ENCODE data around the gene URB1.

Gene URB1

GRCh38 chr21:32350211-32350980 lies 42.4 kb downstream of the URB1 start:
- Histone ChIP-seq H2BK120ac (ENCODE audit: low read depth, low read length) (no peak overlapping the region), H3K27me3 (ENCODE audit: insufficient read depth, low read length, poor library complexity) (no peaks in the 10 kb centered on the region), H3K36me3 (ENCODE audit: control insufficient read depth, insufficient read depth, low read length) (peaks cover 34% of the 10 kb centered on the region), H3K4me2 (ENCODE audit: low read length) (no peak overlapping the region), H3K9ac (ENCODE audit: low read length) (no peak overlapping the region), H3K79me2 (ENCODE audit: control insufficient read depth, insufficient read depth, low read length) (no peaks in the 10 kb centered on the region), H2BK15ac (replicated peaks; ENCODE audit: low read depth) (no peak overlapping the region), H3K23ac (ENCODE audit: low read length) (no peak overlapping the region), H2BK5ac (ENCODE audit: low read length) (no peak overlapping the region), H3K4ac (ENCODE audit: low read depth, low read length) (no peak overlapping the region), H4K8ac (ENCODE audit: low read depth, low read length) (no peak overlapping the region), H3K79me1 (ENCODE audit: low read length) (no peaks in the 10 kb centered on the region), H3K4me3 (ENCODE audit: low read length) (no peak overlapping the region), H3K27ac (ENCODE audit: low read depth, low read length) (no peak overlapping the region), H4K5ac (ENCODE audit: low read length) (no peak overlapping the region), H2AK5ac (ENCODE audit: low read length) (no peak overlapping the region), H3K56ac (ENCODE audit: low read length) (no peak overlapping the region), H3K18ac (ENCODE audit: low read length) (no peak overlapping the region), H3K4me1 (ENCODE audit: control insufficient read depth, low read depth, low read length) (peaks cover 2% of the 10 kb centered on the region)
- DNase-seq = no peak
- no CpG with 5 or more reads among the region's 16 CpGs for WGBS (ENCODE audit: extremely low coverage, insufficient coverage, low lambda C conversion rate)

GRCh38 chr21:32349333-32349944 lies 43.4 kb downstream of the URB1 start:
- Histone ChIP-seq H3K4me1 (ENCODE audit: control insufficient read depth, low read depth, low read length) (peaks cover 2% of the 10 kb centered on the region), H3K79me2 (ENCODE audit: control insufficient read depth, insufficient read depth, low read length) (no peaks in the 10 kb centered on the region), H3K18ac (ENCODE audit: low read length) (no peak overlapping the region), H4K8ac (ENCODE audit: low read depth, low read length) (no peak overlapping the region), H2AK5ac (ENCODE audit: low read length) (no peak overlapping the region), H3K79me1 (ENCODE audit: low read length) (no peaks in the 10 kb centered on the region), H3K4ac (ENCODE audit: low read depth, low read length) (no peak overlapping the region), H3K27me3 (ENCODE audit: insufficient read depth, low read length, poor library complexity) (no peaks in the 10 kb centered on the region), H2BK15ac (replicated peaks; ENCODE audit: low read depth) (no peak overlapping the region), H4K5ac (ENCODE audit: low read length) (no peak overlapping the region), H3K4me3 (ENCODE audit: low read length) (no peak overlapping the region), H3K23ac (ENCODE audit: low read length) (no peak overlapping the region), H3K56ac (ENCODE audit: low read length) (no peak overlapping the region), H3K36me3 (ENCODE audit: control insufficient read depth, insufficient read depth, low read length) (peaks cover 36% of the 10 kb centered on the region), H2BK120ac (ENCODE audit: low read depth, low read length) (no peak overlapping the region), H3K27ac (ENCODE audit: low read depth, low read length) (no peak overlapping the region), H2BK5ac (ENCODE audit: low read length) (no peak overlapping the region), H3K9ac (ENCODE audit: low read length) (no peak overlapping the region), H3K4me2 (ENCODE audit: low read length) (no peak overlapping the region)
- WGBS (ENCODE audit: extremely low coverage, insufficient coverage, low lambda C conversion rate) = no CpG with 5 or more reads among the region's 16 CpGs
- DNase-seq = no peak

- Histone ChIP-seq H3K27me3 (ENCODE audit: insufficient read depth, low read length, poor library complexity) (no peaks in the 10 kb centered on the region), H3K4ac (ENCODE audit: low read depth, low read length) (no peak overlapping the region), H2BK5ac (ENCODE audit: low read length) (no peak overlapping the region), H3K27ac (ENCODE audit: low read depth, low read length) (no peak overlapping the region), H3K4me1 (ENCODE audit: control insufficient read depth, low read depth, low read length) (peaks cover 2% of the 10 kb centered on the region), H3K18ac (ENCODE audit: low read length) (no peak overlapping the region), H3K79me1 (ENCODE audit: low read length) (no peaks in the 10 kb centered on the region), H3K56ac (ENCODE audit: low read length) (no peak overlapping the region), H4K5ac (ENCODE audit: low read length) (no peak overlapping the region), H3K23ac (ENCODE audit: low read length) (no peak overlapping the region), H3K9ac (ENCODE audit: low read length) (no peak overlapping the region), H3K4me3 (ENCODE audit: low read length) (no peak overlapping the region), H4K8ac (ENCODE audit: low read depth, low read length) (no peak overlapping the region), H2AK5ac (ENCODE audit: low read length) (no peak overlapping the region), H2BK120ac (ENCODE audit: low read depth, low read length) (no peak overlapping the region), H3K79me2 (ENCODE audit: control insufficient read depth, insufficient read depth, low read length) (no peaks in the 10 kb centered on the region), H2BK15ac (replicated peaks; ENCODE audit: low read depth) (no peak overlapping the region), H3K36me3 (ENCODE audit: control insufficient read depth, insufficient read depth, low read length) (peaks cover 36% of the 10 kb centered on the region), H3K4me2 (ENCODE audit: low read length) (no peak overlapping the region)
- DNase-seq = no peak
- no CpG with 5 or more reads among the region's 9 CpGs for WGBS (ENCODE audit: extremely low coverage, insufficient coverage, low lambda C conversion rate)
These were observed 44.0 kb downstream of the URB1 start for GRCh38 chr21:32348604-32349332.

GRCh38 chr21:32347977-32348376 lies 44.8 kb downstream of the URB1 start:
- Histone ChIP-seq H3K36me3 (ENCODE audit: control insufficient read depth, insufficient read depth, low read length) (peaks cover 35% of the 10 kb centered on the region), H4K8ac (ENCODE audit: low read depth, low read length) (no peak overlapping the region), H2BK120ac (ENCODE audit: low read depth, low read length) (no peak overlapping the region), H3K27ac (ENCODE audit: low read depth, low read length) (no peak overlapping the region), H3K4me3 (ENCODE audit: low read length) (no peak overlapping the region), H3K79me1 (ENCODE audit: low read length) (no peaks in the 10 kb centered on the region), H2BK15ac (replicated peaks; ENCODE audit: low read depth) (no peak overlapping the region), H3K9ac (ENCODE audit: low read length) (no peak overlapping the region), H2AK5ac (ENCODE audit: low read length) (no peak overlapping the region), H3K18ac (ENCODE audit: low read length) (no peak overlapping the region), H3K4ac (ENCODE audit: low read depth, low read length) (no peak overlapping the region), H3K23ac (ENCODE audit: low read length) (no peak overlapping the region), H3K4me2 (ENCODE audit: low read length) (no peak overlapping the region), H2BK5ac (ENCODE audit: low read length) (no peak overlapping the region), H3K4me1 (ENCODE audit: control insufficient read depth, low read depth, low read length) (peaks cover 2% of the 10 kb centered on the region), H3K56ac (ENCODE audit: low read length) (no peak overlapping the region), H3K79me2 (ENCODE audit: control insufficient read depth, insufficient read depth, low read length) (no peaks in the 10 kb centered on the region), H3K27me3 (ENCODE audit: insufficient read depth, low read length, poor library complexity) (no peaks in the 10 kb centered on the region), H4K5ac (ENCODE audit: low read length) (no peak overlapping the region)
- WGBS (ENCODE audit: extremely low coverage, insufficient coverage, low lambda C conversion rate) = no CpG with 5 or more reads among the region's 11 CpGs
- DNase-seq = no peak

- Histone ChIP-seq H4K5ac (ENCODE audit: low read length) (no peak overlapping the region), H3K36me3 (ENCODE audit: control insufficient read depth, insufficient read depth, low read length) (peaks cover 35% of the 10 kb centered on the region), H3K56ac (ENCODE audit: low read length) (no peak overlapping the region), H2BK120ac (ENCODE audit: low read depth, low read length) (no peak overlapping the region), H3K18ac (ENCODE audit: low read length) (no peak overlapping the region), H3K9ac (ENCODE audit: low read length) (no peak overlapping the region), H4K8ac (ENCODE audit: low read depth, low read length) (no peak overlapping the region), H3K4ac (ENCODE audit: low read depth, low read length) (no peak overlapping the region), H3K4me2 (ENCODE audit: low read length) (no peak overlapping the region), H3K79me2 (ENCODE audit: control insufficient read depth, insufficient read depth, low read length) (no peaks in the 10 kb centered on the region), H3K4me1 (ENCODE audit: control insufficient read depth, low read depth, low read length) (peaks cover 2% of the 10 kb centered on the region), H3K27me3 (ENCODE audit: insufficient read depth, low read length, poor library complexity) (no peaks in the 10 kb centered on the region), H2AK5ac (ENCODE audit: low read length) (no peak overlapping the region), H2BK5ac (ENCODE audit: low read length) (no peak overlapping the region), H3K4me3 (ENCODE audit: low read length) (no peak overlapping the region), H3K23ac (ENCODE audit: low read length) (no peak overlapping the region), H2BK15ac (replicated peaks; ENCODE audit: low read depth) (no peak overlapping the region), H3K79me1 (ENCODE audit: low read length) (no peaks in the 10 kb centered on the region), H3K27ac (ENCODE audit: low read depth, low read length) (no peak overlapping the region)
- no peak for DNase-seq
- WGBS (ENCODE audit: extremely low coverage, insufficient coverage, low lambda C conversion rate) = no CpG with 5 or more reads among the region's 12 CpGs
These were observed 45.5 kb downstream of the URB1 start for GRCh38 chr21:32347351-32347750.

Data from mesendoderm (in vitro differentiated cells).